OCI-LY3 (cell line): Measurements from ENCODE around the gene TMEM150C.

Experiments
- CTCF ChIP-seq: fragments of 200-600, 300-600 bp; sonication (generic); IDR thresholded peaks from 2 replicates; pipeline ENCODE4 v1.5.1; 2014; ENCODE audit warnings: antibody characterized with exemption, low read length, low read depth
- EZH2phosphoT487 ChIP-seq: fragments of 200-600 bp; shearing (Covaris generic); IDR thresholded peaks from 2 replicates; pipeline ENCODE4 v1.6.1; 2018; ENCODE audit warnings: antibody characterized with exemption, mixed run types, low read depth

GRCh38 chr4:82457266-82457665, 104.5 kb downstream of the TMEM150C start:
- TF ChIP-seq CTCF (no peak), EZH2phosphoT487 (no peak)
